22Rv1 (cell line): ENCODE results near the gene IVL.

Experiments
- CTCF ChIP-seq: fragments of 450-650 bp; IDR thresholded peaks from 2 replicates; pipeline ENCODE4 v1.5.1; 2017; ENCODE audit warnings: mild to moderate bottlenecking
- ZFX ChIP-seq: fragments of 450-650 bp; IDR thresholded peaks from 2 replicates; pipeline ENCODE4 v1.6.1; 2017; ENCODE audit warnings: antibody characterized with exemption, borderline replicate concordance

GRCh38 chr1:152899027-152899426, 9.3 kb upstream of the IVL start:
- TF ChIP-seq CTCF (no peak), ZFX (no peak)
